A172 (cell line): ENCODE measurements around the gene SCP2. TPM values are rescaled to one million over a fixed set of nuclear protein-coding genes. Genes with fewer than 3 reads are reported as not detected.
A peak's percentile ranks its signal among the peaks of the same experiment; 100 is the strongest.

Source experiments
- DNase-seq: peaks from one replicate; pipeline ENCODE4 v3.0.0-alpha.2; 2015; ENCODE audit warnings: low spot score
- total RNA-seq: library from RNA; depleted of rRNA; stranded (reverse); fragments of >200 nt; shearing (Covaris generic); gene quantifications from 2 replicates; pipeline ENCODE4 v1.2.3, GENCODE V29; 2014

SCP2 gene
- total RNA-seq, 1 experiment from 2014 or later: 180 TPM

DNA sequence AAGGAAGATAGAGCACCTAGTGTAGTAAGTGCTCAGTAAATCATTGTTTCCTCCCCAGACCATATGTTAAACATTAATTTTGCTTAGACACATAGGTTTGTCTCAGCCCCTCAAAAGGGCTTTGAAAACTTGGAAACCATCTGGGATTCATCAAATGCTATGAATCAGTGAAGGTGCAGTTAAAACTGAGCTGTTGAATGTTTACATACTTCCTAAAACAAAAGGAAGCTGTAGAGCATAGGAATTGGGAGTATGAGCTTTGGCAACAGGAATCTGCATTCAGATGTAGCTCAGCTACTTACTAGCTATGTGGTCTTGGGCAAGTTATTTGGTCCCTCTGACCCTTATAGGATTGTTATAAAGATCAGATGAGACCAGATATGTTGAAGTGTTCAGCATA is 116.2 kb downstream of the SCP2 start:
- DNase-seq: no peak

DNA sequence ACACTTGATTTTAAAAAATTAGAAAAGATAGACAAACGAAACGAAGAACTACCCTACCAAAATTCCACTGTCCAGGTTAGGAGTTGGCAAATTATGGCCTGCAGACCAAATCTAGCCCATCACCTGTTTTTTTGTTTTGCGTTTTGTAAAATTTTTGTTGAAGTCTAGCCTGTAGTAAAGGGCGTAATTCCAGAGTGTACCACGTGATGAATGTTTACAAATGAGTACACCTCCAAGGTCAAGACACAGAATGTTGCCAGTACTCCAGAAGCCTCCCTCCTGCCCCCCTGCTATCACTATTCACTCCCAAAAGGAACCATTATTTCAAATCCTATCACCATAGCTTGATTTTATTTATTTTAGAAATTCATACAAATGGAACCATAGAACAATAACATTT is 117.8 kb downstream of the SCP2 start:
- no peak for DNase-seq

DNA sequence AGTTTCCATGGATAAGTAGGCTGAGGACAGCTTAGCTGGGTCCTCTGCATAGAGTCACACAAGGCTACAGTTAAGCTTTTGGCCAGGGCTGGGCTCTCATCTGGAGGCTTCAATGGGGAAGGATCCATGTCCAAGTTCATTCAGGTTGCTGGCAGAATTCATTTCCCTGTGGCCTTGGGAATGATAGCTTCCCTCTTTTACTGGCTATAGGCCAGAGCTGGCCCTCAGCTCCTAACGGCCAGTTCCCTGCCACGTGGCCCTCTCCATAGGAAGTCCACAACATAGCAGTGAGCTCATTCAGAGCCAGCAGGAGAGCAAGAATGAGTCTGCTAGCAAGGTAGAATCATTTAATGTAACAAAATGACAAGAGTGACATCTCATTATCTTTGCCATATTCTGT is 119.9 kb downstream of the SCP2 start:
- DNase-seq: peak; percentile 66

DNA sequence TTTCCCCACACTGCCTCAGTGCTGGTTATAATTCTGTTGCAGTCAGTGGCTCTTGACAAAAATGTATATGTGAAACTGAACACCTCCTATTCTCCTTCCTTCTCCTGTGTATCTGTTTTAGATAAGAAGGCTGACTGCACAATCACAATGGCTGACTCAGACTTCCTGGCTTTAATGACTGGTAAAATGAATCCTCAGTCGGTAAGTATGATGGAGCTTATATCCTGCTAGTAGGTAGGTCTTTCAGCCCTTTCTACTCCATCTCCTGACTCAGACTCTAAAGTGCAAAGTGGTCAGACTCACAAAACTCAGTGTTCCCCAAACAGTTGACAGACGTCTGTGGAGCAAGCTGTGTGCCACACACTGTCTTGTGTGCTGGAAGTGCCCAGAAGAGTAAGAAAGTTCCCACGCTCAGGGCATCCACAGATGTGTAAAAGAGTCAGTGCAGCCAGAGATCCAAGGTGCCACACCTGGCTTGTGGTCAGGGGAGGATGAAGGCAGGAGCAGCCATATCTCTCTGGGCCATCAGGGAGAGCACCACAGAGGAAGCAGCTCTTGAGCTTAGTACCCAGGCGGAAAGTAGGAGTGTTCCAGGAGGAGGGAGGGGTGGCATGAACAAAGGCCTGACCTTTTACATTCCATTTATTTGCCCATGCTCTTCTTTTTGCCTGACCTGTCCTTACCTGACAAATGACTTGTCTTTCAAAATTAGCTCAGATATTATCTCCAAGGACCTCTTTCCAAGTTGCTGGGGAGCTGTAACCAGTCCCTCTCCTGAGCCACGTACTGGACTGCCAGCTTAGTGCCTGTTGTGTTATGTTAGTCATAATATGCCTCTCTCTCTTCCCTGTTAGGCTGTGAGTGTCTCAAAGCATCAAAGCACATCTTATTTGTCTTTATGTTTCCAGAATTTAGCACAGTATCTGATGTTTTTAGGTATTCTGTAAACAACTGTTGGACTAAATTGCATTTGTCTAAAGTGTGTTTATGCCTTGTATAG is 121.0 kb downstream of the SCP2 start:
- DNase-seq: peak; percentile 87

DNA sequence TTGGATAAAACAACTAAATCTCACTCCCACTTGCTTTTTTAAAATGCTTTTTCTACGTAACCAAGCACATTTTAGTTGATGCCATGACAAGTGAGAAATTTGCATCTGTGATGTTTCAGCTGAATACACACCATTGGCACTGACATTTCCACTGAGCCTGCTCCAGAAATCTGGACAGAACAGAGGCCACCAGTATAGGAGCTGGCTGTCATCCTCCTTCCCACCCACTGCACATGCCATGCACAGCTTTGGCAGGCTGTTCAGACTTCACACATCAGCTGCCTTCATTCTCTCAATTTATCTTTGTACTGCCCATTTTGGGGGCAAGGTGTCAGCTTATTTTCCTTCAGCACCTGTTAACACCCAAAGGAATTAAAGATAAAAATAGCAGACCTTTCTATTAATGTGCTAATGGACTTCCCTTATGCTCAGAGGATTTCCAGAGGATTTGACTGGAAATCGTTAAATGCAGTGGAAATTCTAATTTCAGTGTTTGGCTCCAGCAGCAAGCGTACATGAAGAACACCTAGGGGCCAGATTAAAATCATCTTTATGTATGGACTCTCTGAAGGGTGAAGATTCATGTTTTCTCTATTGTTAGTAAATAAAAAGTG is 122.0 kb downstream of the SCP2 start:
- DNase-seq: no peak

DNA sequence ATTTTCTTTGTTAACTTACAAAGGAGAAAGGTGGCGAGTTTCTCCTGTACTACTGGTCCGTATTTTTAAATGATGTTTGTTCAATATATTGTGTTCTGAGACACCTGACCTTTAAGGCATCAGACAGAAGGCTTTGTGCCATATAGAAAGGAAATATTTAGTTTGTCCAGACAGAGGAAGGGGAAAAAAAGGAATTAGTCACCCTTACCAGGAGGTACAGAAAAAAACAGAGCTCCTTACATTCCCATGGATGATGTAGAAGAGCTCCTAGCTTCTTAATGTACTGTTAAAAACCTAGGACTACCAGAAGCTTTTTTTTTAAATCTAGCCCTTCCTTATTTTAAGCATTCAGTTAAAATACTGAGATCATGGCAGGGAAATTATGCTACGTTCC is 122.5 kb downstream of the SCP2 start:
- DNase-seq: no peak

DNA sequence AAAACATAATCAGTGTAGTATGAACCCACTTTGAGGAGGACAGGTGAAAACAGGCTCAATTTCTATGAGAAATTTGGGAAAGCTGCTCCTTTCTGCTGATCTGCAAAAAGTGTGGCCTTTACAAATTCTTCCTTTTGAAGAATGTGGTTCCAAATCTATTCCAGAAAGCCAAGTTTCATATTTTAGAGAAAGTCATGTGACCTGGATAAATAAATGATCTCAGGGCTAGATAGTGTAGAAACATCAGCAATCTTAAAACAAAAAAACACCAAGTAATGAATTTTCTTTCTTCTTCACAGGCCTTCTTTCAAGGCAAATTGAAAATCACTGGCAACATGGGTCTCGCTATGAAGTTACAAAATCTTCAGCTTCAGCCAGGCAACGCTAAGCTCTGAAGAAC is 123.2 kb downstream of the SCP2 start:
- no peak for DNase-seq

DNA sequence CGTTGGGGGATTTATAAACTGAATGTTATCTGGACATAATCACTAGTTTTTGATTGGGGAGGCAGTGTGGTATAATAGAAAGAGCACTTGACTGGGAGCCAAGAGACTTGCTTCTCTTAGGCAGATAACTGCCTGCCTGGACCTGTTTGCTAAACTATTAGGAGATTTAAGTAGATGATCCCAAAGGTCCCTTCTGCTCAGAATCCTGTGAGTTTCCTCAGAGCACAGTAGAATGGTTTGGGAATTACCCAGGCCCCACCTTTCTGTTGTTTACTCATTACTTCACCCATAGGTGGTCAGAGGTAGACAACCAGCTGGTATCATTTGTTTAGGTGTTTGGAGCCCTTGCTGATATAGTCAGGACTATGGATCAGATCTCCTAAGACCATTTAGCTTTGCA is 124.6 kb downstream of the SCP2 start:
- no peak for DNase-seq

DNA sequence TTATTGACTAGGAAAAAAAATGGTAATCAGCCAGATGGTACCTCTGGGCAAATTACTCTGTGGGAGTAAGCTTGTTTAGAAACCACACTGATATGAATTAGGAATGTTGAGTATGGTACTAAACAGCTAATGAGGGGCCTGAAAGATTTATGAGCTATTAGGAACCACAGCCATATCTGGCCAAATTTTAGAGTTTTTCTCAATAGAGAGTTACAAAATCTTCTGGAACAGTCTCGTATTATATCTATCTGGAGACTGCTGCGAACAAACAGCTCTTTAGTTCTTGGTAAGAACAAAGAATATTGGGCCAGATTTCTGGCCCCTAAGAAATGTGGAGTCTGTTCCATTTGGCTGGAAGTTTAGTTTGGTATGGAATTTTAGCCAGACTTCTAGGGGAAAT is 130.1 kb downstream of the SCP2 start:
- no peak for DNase-seq

DNA sequence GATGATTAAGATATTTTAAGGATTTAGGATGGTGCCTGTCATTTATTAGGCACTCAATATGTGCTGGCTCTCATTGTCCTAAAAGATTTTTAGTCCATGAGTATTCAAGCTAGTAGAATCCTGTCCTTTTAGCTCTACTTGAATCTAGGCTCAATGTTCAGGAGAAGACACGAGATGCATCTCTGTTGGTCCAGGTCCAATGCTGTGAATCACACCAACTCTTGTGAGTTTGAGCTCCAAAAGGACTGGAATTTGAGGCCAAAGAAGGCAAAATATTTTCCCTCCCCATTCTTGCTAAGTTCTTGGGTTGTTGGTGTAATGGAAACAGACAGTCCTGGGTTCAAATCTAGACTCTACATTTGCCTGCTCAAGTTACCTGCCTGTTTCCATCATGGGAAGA is 133.5 kb downstream of the SCP2 start:
- no peak for DNase-seq

DNA sequence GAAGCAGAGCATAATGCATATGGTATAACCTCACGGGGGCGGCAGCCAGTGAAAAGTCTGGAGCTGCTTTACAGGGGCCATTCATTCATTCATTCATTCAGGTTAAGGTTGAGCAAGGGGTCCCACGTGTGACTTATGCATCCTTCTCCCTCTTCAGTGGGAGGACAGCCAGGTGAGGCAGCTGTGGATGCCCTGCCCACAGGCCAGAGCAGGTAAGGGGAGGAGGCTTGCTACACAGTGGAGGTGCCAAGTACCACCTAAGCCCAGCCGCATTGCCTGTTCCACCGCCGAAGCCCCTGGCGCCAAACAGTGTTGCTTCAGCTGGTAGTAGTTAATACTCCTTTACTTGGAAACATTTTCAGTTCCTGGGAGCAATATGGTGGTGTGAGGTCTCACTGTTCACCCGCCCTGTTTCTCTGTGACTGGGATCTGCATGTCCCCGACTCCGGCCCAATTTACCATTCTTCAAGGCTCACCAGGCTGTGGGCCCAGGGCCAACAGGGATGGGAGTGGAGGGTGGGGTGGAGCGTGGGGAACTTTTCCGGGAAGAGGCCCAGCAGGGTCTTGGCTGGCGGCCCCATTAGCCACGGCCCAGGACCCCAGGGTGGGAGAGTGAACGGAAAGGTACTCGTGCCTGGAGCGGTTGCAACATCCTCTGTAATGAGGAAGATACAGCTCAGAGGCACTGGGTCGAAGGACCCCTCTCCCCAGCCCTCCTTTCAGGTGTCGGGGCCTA is 134.2 kb downstream of the SCP2 start:
- no peak for DNase-seq

DNA sequence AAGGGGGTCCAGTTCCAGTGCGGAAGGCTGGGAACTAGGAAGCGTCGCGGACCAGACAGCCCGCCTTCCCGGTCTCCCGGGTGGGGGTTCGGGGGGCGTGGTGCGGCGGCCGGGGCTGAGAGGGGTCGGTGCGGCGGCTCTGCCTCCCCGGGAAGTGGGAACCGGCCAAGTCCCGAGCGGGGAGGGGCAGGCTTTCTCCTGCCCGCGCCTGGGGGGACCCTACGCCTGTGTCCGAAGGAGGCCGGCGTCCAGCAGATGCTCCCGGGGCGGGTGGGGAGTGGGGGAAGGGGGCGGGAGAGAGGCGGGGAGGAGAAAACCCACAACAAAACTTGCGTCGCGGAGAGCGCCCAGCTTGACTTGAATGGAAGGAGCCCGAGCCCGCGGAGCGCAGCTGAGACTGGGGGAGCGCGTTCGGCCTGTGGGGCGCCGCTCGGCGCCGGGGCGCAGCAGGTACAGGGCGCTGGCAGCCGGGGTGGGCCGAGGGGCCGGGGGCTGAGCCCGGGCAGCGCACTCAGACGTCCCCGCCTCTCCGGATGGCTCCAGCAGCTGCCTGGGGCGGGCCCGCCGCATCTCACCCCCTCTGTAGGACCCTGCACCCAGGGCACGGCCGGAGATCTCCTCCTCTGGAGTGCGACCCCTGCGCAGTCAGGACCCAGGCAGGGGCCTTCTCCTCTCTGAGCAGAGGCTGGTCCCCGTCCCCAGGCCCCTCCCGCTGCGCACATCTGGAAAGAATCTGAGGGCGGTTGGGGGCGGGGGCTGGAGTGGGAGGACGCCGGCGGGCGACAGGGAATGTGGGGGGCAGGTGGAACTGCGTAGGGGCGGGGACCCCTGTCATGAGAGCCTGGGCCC is 135.0 kb downstream of the SCP2 start, which contains the start of gene PODN:
TSS of gene PODN (plus strand) at position 355 of the 849 bp plus-strand sequence. CDS start 7,643 bp downstream, outside the sequence.
- DNase-seq: no peak

DNA sequence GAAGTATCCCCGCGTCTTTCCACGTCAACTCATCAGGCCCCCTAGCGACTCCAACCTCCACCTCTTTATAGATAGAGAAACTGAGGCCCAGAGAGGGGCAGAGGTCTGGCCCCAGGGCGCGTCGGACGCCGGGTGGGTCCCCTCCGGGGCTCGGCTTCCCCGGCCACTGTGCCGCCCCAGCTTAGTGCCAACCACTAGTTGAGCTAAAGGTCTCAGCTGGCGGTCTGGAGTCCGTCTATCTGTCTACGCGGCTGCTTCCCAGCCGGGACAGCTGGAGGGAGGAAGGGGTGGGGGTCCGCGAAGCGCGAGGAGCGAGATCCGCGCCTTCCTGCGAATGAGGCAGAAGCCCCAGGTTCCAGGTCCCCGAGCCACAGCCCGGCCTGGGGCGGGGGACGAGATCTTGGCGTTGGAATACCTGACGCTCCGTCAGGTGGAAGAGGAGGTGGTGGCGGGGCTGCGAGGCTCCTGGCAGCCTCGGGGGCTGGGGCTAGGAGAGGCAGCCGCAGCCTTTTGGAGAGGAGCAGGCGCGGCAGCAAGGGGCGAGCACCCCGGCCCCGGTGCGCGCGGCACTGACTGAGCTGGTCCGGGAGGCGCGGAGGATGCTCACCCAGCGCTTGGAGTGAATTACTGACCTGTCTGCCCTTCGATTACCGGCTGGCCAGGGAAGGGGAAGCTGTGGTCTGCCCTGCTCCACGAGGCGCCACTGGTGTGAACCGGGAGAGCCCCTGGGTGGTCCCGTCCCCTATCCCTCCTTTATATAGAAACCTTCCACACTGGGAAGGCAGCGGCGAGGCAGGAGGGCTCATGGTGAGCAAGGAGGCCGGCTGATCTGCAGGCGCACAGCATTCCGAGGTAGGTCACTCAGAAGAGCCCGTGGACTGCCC is 135.9 kb downstream of the SCP2 start:
- DNase-seq: no peak

DNA sequence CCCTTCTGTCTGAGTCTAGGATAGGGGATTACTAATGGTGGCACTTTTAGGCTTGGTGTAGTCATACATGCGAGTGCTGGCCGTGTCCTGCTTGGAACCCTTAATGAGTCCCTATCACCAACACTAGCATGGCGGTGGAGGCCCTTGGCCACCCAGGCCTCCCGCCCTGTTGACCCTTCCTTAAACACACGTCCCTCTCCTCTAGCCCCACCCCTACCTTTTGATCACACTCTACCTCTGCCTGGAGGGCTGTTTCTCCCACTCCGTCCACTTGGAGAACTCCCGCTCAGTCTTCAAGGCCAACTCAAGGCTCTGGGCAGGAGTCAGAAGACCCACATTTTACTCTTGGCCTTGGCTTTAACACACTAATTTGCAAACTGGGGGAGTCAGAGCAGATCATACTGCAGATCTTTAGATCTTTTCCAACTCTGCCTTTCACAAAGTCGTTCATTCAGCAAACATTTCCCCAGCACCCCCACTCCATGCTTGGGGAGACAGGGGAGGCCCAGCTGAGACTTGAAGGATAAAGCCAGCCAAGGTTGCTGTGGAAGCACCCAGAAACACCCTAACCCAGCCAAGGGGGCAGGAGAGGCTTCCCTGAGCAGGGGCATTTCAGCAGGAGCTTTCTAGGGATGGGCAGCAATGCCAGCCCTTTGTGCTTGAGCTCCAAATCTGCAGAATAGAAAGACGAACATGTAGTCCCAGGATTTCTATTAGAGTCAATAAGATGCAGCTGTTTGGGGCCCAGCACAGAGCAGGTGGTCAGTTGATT is 136.9 kb downstream of the SCP2 start:
- DNase-seq: no peak

DNA sequence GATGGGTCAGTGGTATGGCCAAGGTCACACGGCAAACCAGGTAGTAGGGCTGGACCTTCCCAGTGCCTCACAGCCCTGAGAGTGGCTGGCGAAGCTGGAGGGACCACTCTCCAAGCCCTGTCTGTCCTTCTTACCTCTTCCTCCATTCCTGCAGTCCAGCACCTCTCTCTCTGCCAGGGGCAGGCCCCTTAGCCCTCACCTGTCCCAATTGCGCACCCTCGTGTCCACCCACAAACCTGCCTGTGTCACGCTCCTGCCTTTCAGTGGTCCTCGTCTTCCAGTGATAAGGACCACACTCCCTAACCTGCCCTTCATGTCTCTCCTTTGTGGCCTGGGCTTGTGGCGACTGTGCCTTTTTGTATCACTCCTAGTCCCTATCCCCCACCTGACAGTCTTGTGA is 138.3 kb downstream of the SCP2 start:
- DNase-seq: no peak

DNA sequence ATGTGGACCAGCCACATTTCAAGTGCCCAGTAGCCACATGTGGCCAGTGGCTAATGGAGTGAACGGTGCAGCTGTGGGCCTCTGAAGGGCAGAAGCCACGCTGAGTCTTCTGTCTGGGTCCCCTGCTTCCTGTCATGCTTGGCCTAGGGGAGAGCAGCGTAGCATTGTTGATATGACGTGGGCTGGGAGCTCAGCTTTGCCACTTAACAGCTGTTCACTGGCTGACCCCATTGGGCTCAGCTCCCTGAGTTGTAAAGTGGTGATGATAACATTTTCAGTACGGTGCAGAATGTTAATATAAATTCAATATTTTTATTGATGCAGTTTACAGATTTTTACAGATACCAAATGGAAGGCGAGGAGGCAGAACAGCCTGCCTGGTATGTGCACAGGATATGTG is 139.4 kb downstream of the SCP2 start:
- no peak for DNase-seq

DNA sequence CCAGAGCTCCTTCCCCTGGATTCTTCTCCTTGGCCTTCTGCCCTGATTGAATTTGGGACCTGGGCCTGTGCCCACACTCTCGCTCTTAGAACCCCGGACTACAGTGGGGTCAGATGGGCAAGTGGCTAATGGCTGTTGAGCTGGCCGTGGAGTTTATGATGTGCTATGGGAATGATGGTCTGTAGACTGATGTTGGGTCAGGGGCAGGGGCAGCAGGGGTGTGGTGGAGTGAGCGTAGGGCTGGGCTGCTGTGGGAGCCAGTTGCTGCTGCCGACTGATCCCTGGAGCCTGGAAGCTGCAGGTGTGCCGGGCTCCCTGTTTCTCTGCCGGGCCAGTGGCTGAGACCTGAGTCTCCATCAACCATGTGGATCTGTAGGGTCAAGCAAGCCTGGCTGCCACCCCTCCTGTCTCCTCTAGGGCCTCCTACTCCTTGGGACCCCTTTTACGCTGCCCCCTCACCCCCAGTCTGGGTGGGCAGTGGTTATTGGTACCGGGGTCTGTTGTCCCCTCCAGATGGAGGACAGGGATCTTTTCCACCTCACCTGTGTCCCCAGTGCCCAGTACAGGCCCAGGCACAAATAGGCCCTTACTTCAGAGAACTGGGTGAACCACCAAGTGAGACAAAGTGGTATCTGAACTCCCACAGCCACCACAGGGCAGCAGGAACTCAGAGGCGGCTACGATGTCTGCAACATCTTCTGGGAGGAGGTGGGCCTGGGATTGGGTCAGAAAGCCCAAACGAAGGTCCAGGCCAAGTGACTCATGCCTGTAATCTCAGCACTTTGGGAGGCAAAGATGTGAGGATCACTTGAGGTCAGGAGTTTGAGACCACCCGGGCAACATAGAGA is 140.0 kb downstream of the SCP2 start:
- no peak for DNase-seq

DNA sequence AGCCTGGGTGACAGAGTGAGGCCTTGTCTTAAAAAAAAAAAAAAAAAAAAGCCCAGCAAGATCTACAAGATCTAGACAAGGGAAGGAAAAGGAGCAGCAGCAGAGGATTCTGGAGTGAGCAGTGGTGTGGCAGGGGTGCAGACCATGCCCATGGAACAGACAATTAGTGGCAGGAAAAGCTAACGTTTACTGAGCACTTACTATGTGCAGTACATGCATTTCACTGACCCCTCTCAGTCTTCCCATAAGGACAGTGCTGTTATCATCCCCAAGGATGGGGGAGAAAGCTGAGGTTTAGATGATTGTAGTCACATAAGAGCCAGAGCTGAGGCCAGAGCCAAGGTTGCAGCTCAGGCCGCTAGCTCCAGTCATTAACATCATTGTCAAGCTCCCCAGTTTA is 140.8 kb downstream of the SCP2 start:
- DNase-seq: no peak
